ENCODE results near the gene WNT11.

WNT11 gene

GRCh38 chr11:76250520-76251225 lies 44.4 kb upstream of the WNT11 start:
- H3K27me3 ChIP-seq, result no peaks in the 10 kb centered on the region
- DNase-seq, result no peak

GRCh38 chr11:76249195-76249741 lies 43.0 kb upstream of the WNT11 start:
- H3K9me3 ChIP-seq, result no peaks in the 10 kb centered on the region

More at GRCh38 chr11:76250520-76251225, 44.4 kb upstream of the WNT11 start:
- Histone ChIP-seq H3K4me3 (ENCODE audit: low read depth, low read length) (no peak overlapping the region), H3K36me3 (no peaks in the 10 kb centered on the region), H3K9me3 (no peaks in the 10 kb centered on the region), H3K4me1 (no peaks in the 10 kb centered on the region)
- no peak for TF ChIP-seq CTCF (IDR thresholded peaks at IDR 0.05; ENCODE audit: low read depth, low read length)

GRCh38 chr11:76248210-76248609 lies 41.9 kb upstream of the WNT11 start:
- no peaks in the 10 kb centered on the region for H3K9me3 ChIP-seq
- TF ChIP-seq CTCF (IDR thresholded peaks at IDR 0.05; ENCODE audit: low read depth, low read length), result peak; percentile 54
- no peaks in the 10 kb centered on the region for H3K27me3 ChIP-seq
- H3K36me3 ChIP-seq, result no peaks in the 10 kb centered on the region
- H3K4me1 ChIP-seq, result no peaks in the 10 kb centered on the region
- no peak for DNase-seq
- H3K4me3 ChIP-seq (ENCODE audit: low read depth, low read length), result no peak overlapping the region

More at GRCh38 chr11:76249195-76249741, 43.0 kb upstream of the WNT11 start:
- no peak for DNase-seq
- H3K4me3 ChIP-seq (ENCODE audit: low read depth, low read length), result no peak overlapping the region
- H3K4me1 ChIP-seq, result no peaks in the 10 kb centered on the region
- no peaks in the 10 kb centered on the region for H3K36me3 ChIP-seq
- TF ChIP-seq CTCF (IDR thresholded peaks at IDR 0.05; ENCODE audit: low read depth, low read length), result no peak
- H3K27me3 ChIP-seq, result no peaks in the 10 kb centered on the region

- Histone ChIP-seq H3K9me3 (no peaks in the 10 kb centered on the region), H3K36me3 (no peaks in the 10 kb centered on the region), H3K27me3 (no peaks in the 10 kb centered on the region), H3K4me1 (no peaks in the 10 kb centered on the region), H3K4me3 (ENCODE audit: low read depth, low read length) (no peak overlapping the region)
- no peak for DNase-seq
- no peak for TF ChIP-seq CTCF (IDR thresholded peaks at IDR 0.05; ENCODE audit: low read depth, low read length)
Measured at GRCh38 chr11:76247091-76247490, 40.8 kb upstream of the WNT11 start.

- Histone ChIP-seq H3K27me3 (no peaks in the 10 kb centered on the region), H3K4me1 (no peaks in the 10 kb centered on the region), H3K4me3 (ENCODE audit: low read depth, low read length) (no peak overlapping the region), H3K9me3 (no peaks in the 10 kb centered on the region), H3K36me3 (no peaks in the 10 kb centered on the region)
- DNase-seq, result no peak
- no peak for TF ChIP-seq CTCF (IDR thresholded peaks at IDR 0.05; ENCODE audit: low read depth, low read length)
Measured at GRCh38 chr11:76246271-76246933, 40.1 kb upstream of the WNT11 start.

GRCh38 chr11:76245720-76246119 lies 39.4 kb upstream of the WNT11 start:
- no peaks in the 10 kb centered on the region for H3K36me3 ChIP-seq
- H3K9me3 ChIP-seq, result no peaks in the 10 kb centered on the region
- H3K27me3 ChIP-seq, result no peaks in the 10 kb centered on the region
- H3K4me1 ChIP-seq, result no peaks in the 10 kb centered on the region
- no peak overlapping the region for H3K4me3 ChIP-seq (ENCODE audit: low read depth, low read length)
- TF ChIP-seq CTCF (IDR thresholded peaks at IDR 0.05; ENCODE audit: low read depth, low read length), result no peak
- DNase-seq, result no peak

Data from BE2C (cell line).